ENCODE results near the gene SRRM2. TPM values are rescaled to one million over a fixed set of nuclear protein-coding genes. Genes with fewer than 3 reads are reported as not detected.

Gene SRRM2
- 310 to 452 TPM (median 397 TPM) in 5 replicates for total RNA-seq (2022; extraction: Qiagen RNA extraction; ENCODE audit: low read depth)

DNA sequence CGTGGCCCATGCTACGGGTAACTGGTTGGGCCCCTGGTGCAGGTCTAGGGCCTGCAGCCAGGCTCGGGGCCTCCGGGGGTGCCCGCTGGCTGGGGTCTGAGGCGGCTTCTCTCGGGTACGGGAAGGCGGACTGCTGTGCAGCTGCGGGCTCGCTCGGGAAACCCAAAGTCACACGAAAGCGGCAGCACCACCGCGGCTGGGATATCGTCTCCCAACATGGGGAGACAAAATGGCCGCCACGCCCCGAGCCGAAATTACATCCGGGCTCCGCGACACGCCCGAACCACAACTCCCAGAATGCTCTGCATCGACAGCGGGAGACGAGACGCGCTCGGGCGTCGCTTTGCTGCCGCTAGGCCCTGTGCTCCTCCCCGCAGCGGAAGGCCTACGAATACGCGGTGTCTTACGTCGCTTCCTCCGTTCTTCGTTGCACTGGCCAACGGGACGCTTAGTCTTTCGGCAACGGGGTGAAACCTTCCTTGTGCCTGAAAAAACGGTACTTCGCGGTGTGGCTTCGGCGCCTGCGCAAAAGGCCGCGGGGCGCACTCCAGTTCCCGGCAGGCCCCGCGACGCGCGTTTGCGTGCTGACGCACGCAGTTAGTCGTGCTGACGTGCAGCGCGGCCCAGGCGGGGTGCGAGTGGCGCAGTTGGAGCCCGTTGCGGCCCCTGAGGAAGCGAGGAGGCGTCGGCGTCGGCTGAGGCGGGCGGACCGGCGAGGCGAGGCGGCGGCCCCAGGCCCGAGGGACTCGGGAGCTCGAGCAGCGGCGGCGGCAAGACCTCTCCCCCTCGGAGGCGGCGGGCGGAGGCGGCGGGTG is at the start of gene SRRM2:
SRRM2 (plus strand) TSS at position 604 of the 815 bp plus-strand sequence. CDS start 3,727 bp downstream, outside the sequence.

DNA sequence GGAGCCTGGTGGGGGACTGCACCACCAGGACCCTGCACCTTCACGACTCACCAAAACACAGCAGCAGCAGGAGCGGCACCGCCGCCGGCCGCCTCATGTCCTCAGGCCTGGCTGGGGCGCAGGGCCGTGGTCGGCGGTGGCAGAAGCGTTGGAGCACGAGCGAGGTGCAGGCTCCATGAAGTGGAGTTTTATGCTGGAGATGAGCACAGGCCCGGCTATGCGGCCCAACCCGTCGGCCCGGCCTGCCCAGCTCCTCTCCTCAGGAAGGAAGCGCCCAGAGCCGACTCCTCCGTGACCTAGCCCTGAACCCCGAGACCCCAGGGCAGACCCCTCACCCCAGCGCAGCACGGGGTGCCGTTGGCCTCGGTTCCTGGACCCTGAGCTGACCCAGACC is 32.4 kb upstream of the SRRM2 start, which contains the start of gene PRSS27:
PRSS27 (minus strand) TSS at position 161 of the 394 bp plus-strand sequence; CDS start at position 97, 64 bp downstream.

DNA sequence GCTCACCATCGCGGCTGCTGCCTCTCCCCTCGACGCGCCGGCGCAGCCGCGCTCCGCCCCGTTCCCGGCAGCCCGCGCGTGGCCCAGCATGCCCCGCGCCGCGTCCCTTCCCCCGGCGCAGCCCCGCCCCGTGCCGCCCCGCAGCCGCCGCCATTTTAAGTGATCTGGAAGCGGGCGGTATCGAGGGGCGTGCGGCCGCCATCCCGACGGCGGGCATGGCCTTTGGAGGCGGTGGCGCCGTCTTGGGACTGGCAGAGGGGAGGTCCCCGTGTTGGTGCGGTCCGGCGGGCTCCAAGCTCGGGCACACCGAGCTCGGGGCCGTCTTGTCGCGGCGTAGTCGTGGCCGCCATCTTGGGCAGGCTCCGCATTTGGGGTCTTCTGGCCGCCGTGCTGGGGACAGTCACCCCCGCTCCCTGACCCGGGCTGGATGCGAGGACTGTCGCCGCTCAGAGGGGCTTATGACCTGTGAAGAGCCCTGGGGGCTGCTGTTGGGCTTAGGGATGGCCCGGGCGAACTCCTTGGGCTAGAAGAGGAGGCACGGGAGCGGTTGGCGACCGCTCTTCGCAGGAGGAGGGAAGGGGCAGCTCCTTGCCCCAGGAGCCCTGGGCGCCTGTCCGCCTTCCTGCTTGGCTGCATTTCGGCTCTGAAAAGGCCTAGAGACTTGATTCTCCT is 24.9 kb downstream of the SRRM2 start, which contains the start of gene ELOB:
ELOB (minus strand) TSS at position 50 of the 672 bp plus-strand sequence; CDS start at position 9, 41 bp downstream.

DNA sequence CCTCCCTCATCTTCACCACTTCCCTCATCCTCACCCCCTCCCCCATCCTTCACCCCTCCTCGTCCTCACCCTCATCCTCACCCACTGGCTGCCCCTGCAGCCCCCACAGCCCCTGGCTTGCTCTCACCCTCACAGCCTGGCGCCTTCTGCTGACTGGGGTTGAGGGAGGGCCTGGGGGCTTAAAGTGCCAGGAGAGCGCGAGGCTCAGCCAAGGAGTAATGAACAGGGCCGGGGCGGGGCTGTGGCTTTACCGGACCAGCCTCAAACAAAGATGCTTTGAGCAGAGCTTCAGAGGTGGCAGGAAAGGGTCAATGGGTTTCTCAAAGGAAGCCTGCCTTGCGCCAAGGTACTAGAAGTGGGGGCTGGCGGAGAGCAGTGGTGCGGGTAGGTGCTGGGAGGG is 35.0 kb downstream of the SRRM2 start, which contains the start of gene PRSS33:
PRSS33 (minus strand) TSS at position 155 of the 400 bp plus-strand sequence. CDS start 1,013 bp downstream, outside the sequence.

DNA sequence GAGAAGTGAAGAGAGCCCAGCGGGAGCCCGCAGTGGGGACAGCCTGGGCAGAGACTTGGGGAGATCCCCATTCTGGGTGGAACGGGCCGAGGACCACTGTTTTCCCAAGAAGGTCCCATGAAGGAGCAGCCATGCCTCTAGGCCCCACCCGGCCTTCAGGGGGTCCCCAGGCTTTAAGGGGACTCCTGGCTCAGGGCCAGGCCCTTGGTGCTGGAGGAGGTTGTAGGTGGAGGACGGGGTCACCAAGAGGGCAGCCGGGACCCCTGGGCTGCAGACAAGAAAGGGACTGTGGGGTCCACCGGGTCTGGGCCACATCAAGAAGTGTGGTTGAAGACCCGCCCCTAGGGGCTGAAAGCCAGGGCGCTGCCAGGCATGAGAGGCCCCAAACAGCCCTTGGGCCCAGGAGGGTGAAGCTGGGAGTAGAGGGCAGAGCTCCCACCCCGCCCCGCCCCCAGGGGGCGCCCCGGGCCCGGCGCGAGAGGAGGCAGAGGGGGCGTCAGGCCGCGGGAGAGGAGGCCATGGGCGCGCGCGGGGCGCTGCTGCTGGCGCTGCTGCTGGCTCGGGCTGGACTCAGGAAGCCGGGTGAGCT is 64.4 kb downstream of the SRRM2 start, which contains the start of gene PRSS21:
PRSS21 (plus strand) TSS at position 487 of the 589 bp plus-strand sequence; CDS start at position 519, 32 bp downstream.

Other genes starting within 250 kb of the SRRM2 start
- 133 to 281 TPM (median 229 TPM) in 5 replicates for gene ATP6V0C, start 238.7 kb upstream of the SRRM2 start, total RNA-seq (2022; extraction: Qiagen RNA extraction; ENCODE audit: low read depth)
- gene AMDHD2, start 232.3 kb upstream of the SRRM2 start, total RNA-seq (2022; extraction: Qiagen RNA extraction; ENCODE audit: low read depth), result 14.6 to 31.9 TPM (median 22.0 TPM) in 5 replicates
- gene CEMP1, start 221.2 kb upstream of the SRRM2 start, total RNA-seq (2022; extraction: Qiagen RNA extraction; ENCODE audit: low read depth), result 0.06 to 0.07 TPM in 2 of 5 replicates, not detected in the others
- gene PDPK1, start 214.6 kb upstream of the SRRM2 start, total RNA-seq (2022; extraction: Qiagen RNA extraction; ENCODE audit: low read depth), result 21.4 to 26.5 TPM (median 22.5 TPM) in 5 replicates
- 39.5 to 47.1 TPM (median 42.9 TPM) in 5 replicates for gene KCTD5, start 70.1 kb upstream of the SRRM2 start, total RNA-seq (2022; extraction: Qiagen RNA extraction; ENCODE audit: low read depth)
- 1.00 to 1.2 TPM (median 1.1 TPM) in 5 replicates for gene PRSS27, start 32.4 kb upstream of the SRRM2 start, total RNA-seq (2022; extraction: Qiagen RNA extraction; ENCODE audit: low read depth)
- gene ELOB, start 24.6 kb downstream of the SRRM2 start, total RNA-seq (2022; extraction: Qiagen RNA extraction; ENCODE audit: low read depth), result 432 to 492 TPM (median 452 TPM) in 5 replicates
- 0.12 TPM in 1 of 5 replicates, not detected in the others for gene PRSS33, start 34.9 kb downstream of the SRRM2 start, total RNA-seq (2022; extraction: Qiagen RNA extraction; ENCODE audit: low read depth)
- gene PRSS41, start 45.8 kb downstream of the SRRM2 start, total RNA-seq (2022; extraction: Qiagen RNA extraction; ENCODE audit: low read depth), result not detected in 5 replicates
- 0.11 to 0.39 TPM (median 0.14 TPM) in 4 of 5 replicates, not detected in the other for gene PRSS21, start 64.6 kb downstream of the SRRM2 start, total RNA-seq (2022; extraction: Qiagen RNA extraction; ENCODE audit: low read depth)
- 0.46 to 1.3 TPM (median 0.69 TPM) in 5 replicates for gene ZG16B, start 77.7 kb downstream of the SRRM2 start, total RNA-seq (2022; extraction: Qiagen RNA extraction; ENCODE audit: low read depth)
- gene PRSS22, start 105.5 kb downstream of the SRRM2 start, total RNA-seq (2022; extraction: Qiagen RNA extraction; ENCODE audit: low read depth), result 2.5 to 4.1 TPM (median 3.0 TPM) in 5 replicates
- gene FLYWCH2, start 130.6 kb downstream of the SRRM2 start, total RNA-seq (2022; extraction: Qiagen RNA extraction; ENCODE audit: low read depth), result 44.9 to 59.5 TPM (median 50.8 TPM) in 5 replicates
- 20.1 to 29.5 TPM (median 27.2 TPM) in 5 replicates for gene FLYWCH1, start 159.3 kb downstream of the SRRM2 start, total RNA-seq (2022; extraction: Qiagen RNA extraction; ENCODE audit: low read depth)
- gene KREMEN2, start 211.6 kb downstream of the SRRM2 start, total RNA-seq (2022; extraction: Qiagen RNA extraction; ENCODE audit: low read depth), result 1.1 to 2.8 TPM (median 2.0 TPM) in 5 replicates
- 34.1 to 44.1 TPM (median 38.0 TPM) in 5 replicates for gene PAQR4, start 216.7 kb downstream of the SRRM2 start, total RNA-seq (2022; extraction: Qiagen RNA extraction; ENCODE audit: low read depth)
- 69.3 to 97.7 TPM (median 85.3 TPM) in 5 replicates for gene PKMYT1, start 227.8 kb downstream of the SRRM2 start, total RNA-seq (2022; extraction: Qiagen RNA extraction; ENCODE audit: low read depth)